ENCODE data around the gene KRTAP7-1.

The KRTAP7-1 gene

DNA sequence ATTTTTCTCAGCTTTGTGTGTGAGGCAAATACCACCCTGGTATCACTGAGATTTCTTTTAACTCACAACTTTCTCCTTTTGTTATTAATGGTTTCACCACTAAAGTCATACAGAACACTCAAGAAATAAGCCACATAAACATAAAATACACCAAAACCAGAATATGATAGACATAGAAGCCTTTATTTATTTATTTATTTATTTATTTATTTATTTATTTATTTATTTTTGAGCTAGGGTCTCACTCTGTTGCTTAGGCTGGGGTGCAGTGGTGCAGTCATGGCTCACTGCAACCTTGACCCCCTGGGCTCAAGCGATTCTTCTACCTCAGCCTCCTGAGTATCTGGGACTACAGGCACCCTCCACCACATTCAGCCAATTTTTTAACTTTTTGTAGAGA is 29.0 kb downstream of the KRTAP7-1 start:
- Histone ChIP-seq H3K4me1 (ENCODE audit: low read length) (no peaks in the 10 kb centered on the region), H3K9ac (ENCODE audit: low read length) (no peak overlapping the region), H3K27ac (ENCODE audit: low read length) (no peak overlapping the region), H3K9me2 (replicated peaks; ENCODE audit: insufficient read depth, low read length) (no peaks in the 10 kb centered on the region), H4K20me1 (ENCODE audit: insufficient read depth, low read length) (no peaks in the 10 kb centered on the region), H3K9me3 (replicated peaks; ENCODE audit: insufficient read depth, low read length) (no peaks in the 10 kb centered on the region), H3K4me2 (ENCODE audit: low read depth, low read length) (no peak overlapping the region), H3K79me2 (ENCODE audit: low read length) (no peaks in the 10 kb centered on the region), H3K27me3 (replicated peaks; ENCODE audit: insufficient read depth, low read length) (no peaks in the 10 kb centered on the region), H3K36me3 (replicated peaks; ENCODE audit: insufficient read depth, low read length) (no peaks in the 10 kb centered on the region), H3F3A (ENCODE audit: insufficient read depth, low read length) (no peaks in the 10 kb centered on the region), H3K4me3 (ENCODE audit: low read length) (no peak overlapping the region), H2AFZ (ENCODE audit: low read length) (no peak overlapping the region)
- no peak for DNase-seq
- no peak for TF ChIP-seq EZH2phosphoT487 (IDR thresholded peaks at IDR 0.05; ENCODE audit: low read length)
- TF ChIP-seq, protein P1, sequence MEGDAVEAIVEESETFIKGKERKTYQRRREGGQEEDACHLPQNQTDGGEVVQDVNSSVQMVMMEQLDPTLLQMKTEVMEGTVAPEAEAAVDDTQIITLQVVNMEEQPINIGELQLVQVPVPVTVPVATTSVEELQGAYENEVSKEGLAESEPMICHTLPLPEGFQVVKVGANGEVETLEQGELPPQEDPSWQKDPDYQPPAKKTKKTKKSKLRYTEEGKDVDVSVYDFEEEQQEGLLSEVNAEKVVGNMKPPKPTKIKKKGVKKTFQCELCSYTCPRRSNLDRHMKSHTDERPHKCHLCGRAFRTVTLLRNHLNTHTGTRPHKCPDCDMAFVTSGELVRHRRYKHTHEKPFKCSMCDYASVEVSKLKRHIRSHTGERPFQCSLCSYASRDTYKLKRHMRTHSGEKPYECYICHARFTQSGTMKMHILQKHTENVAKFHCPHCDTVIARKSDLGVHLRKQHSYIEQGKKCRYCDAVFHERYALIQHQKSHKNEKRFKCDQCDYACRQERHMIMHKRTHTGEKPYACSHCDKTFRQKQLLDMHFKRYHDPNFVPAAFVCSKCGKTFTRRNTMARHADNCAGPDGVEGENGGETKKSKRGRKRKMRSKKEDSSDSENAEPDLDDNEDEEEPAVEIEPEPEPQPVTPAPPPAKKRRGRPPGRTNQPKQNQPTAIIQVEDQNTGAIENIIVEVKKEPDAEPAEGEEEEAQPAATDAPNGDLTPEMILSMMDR (IDR thresholded peaks at IDR 0.05; ENCODE audit: low read length) = no peak
- no peak for TF ChIP-seq EZH2 (optimal IDR thresholded peaks at IDR 0.05; ENCODE audit: low read depth, low read length)

DNA sequence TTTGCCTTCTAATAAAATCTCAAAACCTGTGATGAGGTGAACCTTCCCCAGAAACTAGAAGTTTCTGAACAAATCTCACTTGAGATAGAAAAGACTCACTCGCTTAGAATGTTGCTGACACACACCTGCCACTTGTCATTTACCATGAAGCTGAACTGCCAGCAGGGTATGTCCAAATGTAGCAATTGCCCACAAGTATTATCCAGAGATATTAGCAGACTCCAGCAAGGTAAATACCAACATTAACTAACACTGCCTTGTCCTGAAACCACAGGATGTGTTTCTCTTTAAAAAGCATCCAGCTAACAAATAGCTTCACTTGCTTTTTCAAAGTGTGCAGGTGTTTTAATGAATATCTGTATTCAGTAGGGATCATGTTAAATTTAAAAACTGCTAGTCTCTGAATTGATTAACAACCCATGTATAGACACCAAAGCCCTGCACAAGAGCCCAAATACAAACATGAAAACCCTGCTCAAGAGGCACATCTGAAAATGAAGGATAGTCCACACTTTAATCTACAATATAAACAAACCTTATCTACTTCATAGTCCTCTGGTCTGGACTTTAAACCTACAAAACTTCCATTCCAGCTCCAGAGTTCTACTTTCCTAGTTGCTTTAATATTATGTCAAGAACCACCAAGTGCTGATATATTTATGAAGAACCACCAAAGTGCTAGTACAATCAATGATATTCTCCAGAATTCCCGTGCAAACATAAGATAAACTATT is 35.8 kb downstream of the KRTAP7-1 start:
- Histone ChIP-seq H3K4me2 (ENCODE audit: low read depth, low read length) (no peak overlapping the region), H3K4me3 (ENCODE audit: low read length) (no peak overlapping the region), H3K27me3 (replicated peaks; ENCODE audit: insufficient read depth, low read length) (no peaks in the 10 kb centered on the region), H3K9me2 (replicated peaks; ENCODE audit: insufficient read depth, low read length) (no peaks in the 10 kb centered on the region), H3K27ac (ENCODE audit: low read length) (peak overlapping the region; percentile 12; the same call in 1 of the 2 replicates), H3K9ac (ENCODE audit: low read length) (no peak overlapping the region), H2AFZ (ENCODE audit: low read length) (peak overlapping the region; percentile 46), H3K4me1 (ENCODE audit: low read length) (peaks cover 5% of the 10 kb centered on the region; the same call in 1 of the 2 replicates), H4K20me1 (ENCODE audit: insufficient read depth, low read length) (no peaks in the 10 kb centered on the region), H3K79me2 (ENCODE audit: low read length) (no peaks in the 10 kb centered on the region), H3K36me3 (replicated peaks; ENCODE audit: insufficient read depth, low read length) (no peaks in the 10 kb centered on the region), H3K9me3 (replicated peaks; ENCODE audit: insufficient read depth, low read length) (no peaks in the 10 kb centered on the region), H3F3A (ENCODE audit: insufficient read depth, low read length) (peaks cover 6% of the 10 kb centered on the region; the same call in 1 of the 2 replicates)
- TF ChIP-seq, protein P1 (IDR thresholded peaks at IDR 0.05; ENCODE audit: low read length) = no peak
- TF ChIP-seq EZH2 (optimal IDR thresholded peaks at IDR 0.05; ENCODE audit: low read depth, low read length) (no peak), EZH2phosphoT487 (IDR thresholded peaks at IDR 0.05; ENCODE audit: low read length) (no peak)
- DNase-seq = peak; percentile 38

DNA sequence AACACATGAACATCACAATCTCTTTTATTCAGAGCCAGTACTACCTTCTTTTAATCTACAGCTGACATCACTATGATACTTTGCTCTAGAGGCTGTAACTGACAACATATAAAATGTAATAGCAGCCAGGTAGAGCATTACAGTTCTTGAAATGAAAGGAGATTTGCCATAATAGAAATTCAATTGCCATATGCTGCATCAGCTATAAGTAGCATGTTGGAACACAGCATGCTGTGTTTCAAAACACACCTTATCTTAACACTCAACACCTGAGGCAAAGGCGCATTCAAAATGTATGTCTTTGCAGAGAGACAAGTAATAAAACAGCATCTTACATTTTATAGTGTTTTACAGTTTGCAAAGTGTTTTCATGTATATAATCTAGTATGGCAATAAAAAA is 50.3 kb downstream of the KRTAP7-1 start:
- TF ChIP-seq EZH2phosphoT487 (IDR thresholded peaks at IDR 0.05; ENCODE audit: low read length) (no peak), EZH2 (optimal IDR thresholded peaks at IDR 0.05; ENCODE audit: low read depth, low read length) (no peak)
- TF ChIP-seq, protein P1 (IDR thresholded peaks at IDR 0.05; ENCODE audit: low read length) = no peak
- H3K9ac ChIP-seq (ENCODE audit: low read length) = no peak overlapping the region
- H3F3A ChIP-seq (ENCODE audit: insufficient read depth, low read length) = no peaks in the 10 kb centered on the region
- H3K9me3 ChIP-seq (replicated peaks; ENCODE audit: insufficient read depth, low read length) = no peaks in the 10 kb centered on the region
- H3K4me3 ChIP-seq (ENCODE audit: low read length) = no peak overlapping the region
- H3K27ac ChIP-seq (ENCODE audit: low read length) = no peak overlapping the region
- no peaks in the 10 kb centered on the region for H3K9me2 ChIP-seq (replicated peaks; ENCODE audit: insufficient read depth, low read length)
- no peak overlapping the region for H2AFZ ChIP-seq (ENCODE audit: low read length)
- no peaks in the 10 kb centered on the region for H3K4me1 ChIP-seq (ENCODE audit: low read length)
- no peaks in the 10 kb centered on the region for H3K27me3 ChIP-seq (replicated peaks; ENCODE audit: insufficient read depth, low read length)
- no peaks in the 10 kb centered on the region for H3K36me3 ChIP-seq (replicated peaks; ENCODE audit: insufficient read depth, low read length)
- H3K4me2 ChIP-seq (ENCODE audit: low read depth, low read length) = no peak overlapping the region
- H4K20me1 ChIP-seq (ENCODE audit: insufficient read depth, low read length) = no peaks in the 10 kb centered on the region
- no peaks in the 10 kb centered on the region for H3K79me2 ChIP-seq (ENCODE audit: low read length)
- DNase-seq = no peak
